H1 (cell line): ENCODE results near the gene ANKRD11. TPM values are rescaled to one million over a fixed set of nuclear protein-coding genes. Genes with fewer than 3 reads are reported as not detected.

Experiments
- CTCF ChIA-PET: fragments of 300-600 bp; sonication (Branson Sonifier 250); formaldehyde crosslinking; loops from one replicate; lab custom pipeline; 2021; ENCODE audit not compliant: partially characterized antibody; lab: Charles Lee
- POLR2A ChIA-PET: fragments of 300-600 bp; sonication (Branson Sonifier 250); formaldehyde crosslinking; loops from one replicate; lab custom pipeline; 2021; ENCODE audit warnings: inconsistent platforms; ENCODE audit not compliant: partially characterized antibody; lab: Charles Lee
- DNase-seq, 2 experiments: peaks; one replicate each; pipeline versions ENCODE4 v3.0.0 to v3.0.0-alpha.2; 2010 to 2022; ENCODE audit warnings: low spot score in 2 of 2, low read depth in 1 of 2, mixed read lengths in 1 of 2
- FAIRE-seq: peaks from 2 replicates; lab custom pipeline; 2011; peaks lifted over from hg19 to GRCh38; lab: Jason Lieb, UNC
- H2AFZ ChIP-seq: 2 replicates; pipeline ENCODE4 v1.8.1; 2012; ENCODE audit warnings: low read length, inconsistent platforms
- H2AK5ac ChIP-seq: 2 replicates; pipeline ENCODE4 v1.6.1; 2013; ENCODE audit warnings: low read depth, low read length
- H2BK120ac ChIP-seq: replicated peaks from 2 replicates; pipeline ENCODE3; 2013; ENCODE audit warnings: low read depth, low read length, inconsistent platforms
- H2BK12ac ChIP-seq: 2 replicates; pipeline ENCODE4 v1.6.1; 2013; ENCODE audit warnings: low read depth, low read length
- H2BK15ac ChIP-seq: 2 replicates; pipeline ENCODE4 v1.6.1; 2013; ENCODE audit warnings: low read length
- H2BK20ac ChIP-seq: 2 replicates; pipeline ENCODE4 v1.6.1; 2013; ENCODE audit warnings: low read length
- H2BK5ac ChIP-seq: 2 replicates; pipeline ENCODE4 v1.6.1; 2013; ENCODE audit warnings: low read depth, low read length
- H3K14ac ChIP-seq: 2 replicates; pipeline ENCODE4 v1.6.1; 2013; ENCODE audit warnings: inconsistent platforms; ENCODE audit not compliant: insufficient read length
- H3K18ac ChIP-seq: 2 replicates; pipeline ENCODE4 v1.6.1; 2013; ENCODE audit warnings: low read length; ENCODE audit errors: extremely low read depth
- H3K23ac ChIP-seq: 2 replicates; pipeline ENCODE4 v1.6.1; 2013; ENCODE audit warnings: inconsistent platforms; ENCODE audit not compliant: insufficient read length
- H3K23me2 ChIP-seq: 2 replicates; pipeline ENCODE4 v1.6.1; 2013; ENCODE audit warnings: low read depth, low read length
- H3K27ac ChIP-seq: 2 replicates; pipeline ENCODE4 v1.6.1; 2011; ENCODE audit warnings: low read depth, low read length, inconsistent platforms
- H3K27me3 ChIP-seq, 4 experiments: replicated peaks in 1 of 4; 1 replicate in 1 of 4; 2 replicates in 3 of 4; pipeline versions ENCODE4 v1.6.1 to v1.8.1; 2011 to 2013; ENCODE audit warnings: low read length in 3 of 4, mild to moderate bottlenecking in 3 of 4, inconsistent platforms in 2 of 4, mixed read lengths in 2 of 4, moderate library complexity in 1 of 4; ENCODE audit not compliant: control insufficient read depth in 3 of 4, insufficient read depth in 3 of 4; ENCODE audit errors: extremely low read depth in 1 of 4
- H3K36me3 ChIP-seq, 4 experiments: 2 replicates each; pipeline versions ENCODE4 v1.6.1 to v1.8.1; 2011 to 2013; ENCODE audit warnings: mild to moderate bottlenecking in 4 of 4, low read length in 3 of 4, moderate library complexity in 2 of 4, control low read depth in 1 of 4, inconsistent platforms in 1 of 4; ENCODE audit not compliant: insufficient read depth in 4 of 4, control insufficient read depth in 2 of 4
- H3K4ac ChIP-seq: replicated peaks from 2 replicates; pipeline ENCODE3; 2013; ENCODE audit warnings: low read length, low read depth, mixed read lengths, inconsistent platforms; ENCODE audit not compliant: insufficient read length
- H3K4me1 ChIP-seq, 4 experiments: replicated peaks in 1 of 4; 1 replicate in 1 of 4; 2 replicates in 3 of 4; pipeline versions ENCODE4 v1.6.1 to v1.8.1; 2011 to 2013; ENCODE audit warnings: low read length in 3 of 4, inconsistent platforms in 2 of 4, mixed read lengths in 1 of 4; ENCODE audit not compliant: insufficient read depth in 4 of 4, control insufficient read depth in 3 of 4
- H3K4me2 ChIP-seq, 2 experiments: 2 replicates each; pipeline versions ENCODE4 v1.6.1 to v1.8.1; 2011 to 2013; ENCODE audit warnings: low read depth in 2 of 2, low read length in 2 of 2, control low read depth in 1 of 2, inconsistent platforms in 1 of 2, mild to moderate bottlenecking in 1 of 2; ENCODE audit not compliant: insufficient read depth in 1 of 2
- H3K4me3 ChIP-seq, 4 experiments: fragments of 200-600, 300-600 bp in 1 of 4; sonication (generic), shearing (Covaris generic), sonication (Bioruptor Twin) in 1 of 4; 2 replicates each; pipeline versions ENCODE4 v1.5.1 to v1.8.1; 2011 to 2016; ENCODE audit warnings: low read length in 4 of 4, low read depth in 3 of 4, control low read depth in 2 of 4, inconsistent platforms in 2 of 4, mild to moderate bottlenecking in 2 of 4, mixed read lengths in 1 of 4, moderate library complexity in 1 of 4; ENCODE audit not compliant: insufficient read depth in 2 of 4; ENCODE audit errors: extremely low read depth in 1 of 4
- H3K56ac ChIP-seq: replicated peaks from 2 replicates; pipeline ENCODE3; 2013; ENCODE audit warnings: low read depth, mild to moderate bottlenecking, mixed read lengths, low read length, inconsistent platforms; ENCODE audit not compliant: insufficient read length
- H3K79me1 ChIP-seq: 2 replicates; pipeline ENCODE4 v1.6.1; 2013; ENCODE audit warnings: low read depth, low read length, control low read depth
- H3K79me2 ChIP-seq, 2 experiments: 2 replicates each; pipeline versions ENCODE4 v1.6.1 to v1.8.1; 2012 to 2013; ENCODE audit warnings: low read length in 2 of 2, mild to moderate bottlenecking in 2 of 2, inconsistent platforms in 1 of 2; ENCODE audit not compliant: insufficient read depth in 2 of 2, control insufficient read depth in 1 of 2
- H3K9ac ChIP-seq, 4 experiments: replicated peaks in 1 of 4; 1 replicate in 1 of 4; 2 replicates in 3 of 4; pipeline versions ENCODE4 v1.6.1 to v1.8.1; 2011 to 2013; ENCODE audit warnings: low read depth in 3 of 4, low read length in 3 of 4, control low read depth in 2 of 4, mild to moderate bottlenecking in 2 of 4, moderate library complexity in 2 of 4, inconsistent platforms in 1 of 4; ENCODE audit errors: extremely low read depth in 1 of 4
- H3K9me3 ChIP-seq, 2 experiments: 2 replicates each; pipeline versions ENCODE4 v1.6.1 to v1.8.1; 2012 to 2013; ENCODE audit warnings: mild to moderate bottlenecking in 2 of 2, moderate library complexity in 2 of 2, control low read depth in 1 of 2, inconsistent platforms in 1 of 2, low read depth in 1 of 2, low read length in 1 of 2, mixed read lengths in 1 of 2; ENCODE audit not compliant: insufficient read depth in 2 of 2
- H4K20me1 ChIP-seq, 2 experiments: replicated peaks in 1 of 2; 2 replicates each; pipeline versions ENCODE3 to v1.8.1; 2011 to 2013; ENCODE audit warnings: inconsistent platforms in 2 of 2, low read length in 2 of 2, mild to moderate bottlenecking in 1 of 2; ENCODE audit not compliant: insufficient read depth in 2 of 2, control insufficient read depth in 1 of 2
- H4K5ac ChIP-seq: 2 replicates; pipeline ENCODE4 v1.6.1; 2013; ENCODE audit warnings: low read length, low read depth, mixed read lengths, inconsistent platforms; ENCODE audit not compliant: insufficient read length
- H4K8ac ChIP-seq: 2 replicates; pipeline ENCODE4 v1.8.0; 2013; ENCODE audit warnings: mild to moderate bottlenecking, moderate library complexity, low read length, inconsistent platforms; ENCODE audit not compliant: insufficient read depth; ENCODE audit errors: extremely low read depth
- H4K91ac ChIP-seq: replicated peaks from 2 replicates; pipeline ENCODE3; 2013; ENCODE audit warnings: low read length, mixed read lengths, inconsistent platforms; ENCODE audit not compliant: insufficient read length
- CTBP2 ChIP-seq: IDR thresholded peaks from 2 replicates; pipeline ENCODE4 v1.7.0; 2011; ENCODE audit warnings: borderline replicate concordance, mild to moderate bottlenecking, moderate library complexity, mixed read lengths, low read length; ENCODE audit not compliant: insufficient read depth, insufficient read length
- KDM4A ChIP-seq: IDR thresholded peaks from one replicate; pipeline ENCODE4 v1.7.1; 2012; ENCODE audit warnings: low read depth, mild to moderate bottlenecking, moderate library complexity, low read length, inconsistent platforms; ENCODE audit not compliant: severe bottlenecking
- KDM5A ChIP-seq: fragments of 200-600 bp; IDR thresholded peaks from 2 replicates; pipeline ENCODE4 v1.7.1; 2012; ENCODE audit warnings: mild to moderate bottlenecking, low read length, inconsistent platforms, mixed read lengths
- NANOG ChIP-seq: IDR thresholded peaks from 2 replicates; pipeline ENCODE4 v1.6.1; 2011; ENCODE audit warnings: low read length, low read depth, mild to moderate bottlenecking, inconsistent platforms; ENCODE audit not compliant: insufficient read depth, poor library complexity, severe bottlenecking
- POLR2AphosphoS5 ChIP-seq: IDR thresholded peaks from 2 replicates; pipeline ENCODE4 v1.6.1; 2011; ENCODE audit warnings: low read depth, low read length
- POU5F1 ChIP-seq: IDR thresholded peaks from 2 replicates; pipeline ENCODE4 v1.6.1; 2011; ENCODE audit warnings: low read depth, mild to moderate bottlenecking, low read length, moderate library complexity
- SAP30 ChIP-seq: fragments of 300-600 bp; sonication (generic); IDR thresholded peaks from 2 replicates; pipeline ENCODE4 v1.7.1; 2012; ENCODE audit warnings: low read length, moderate library complexity, mild to moderate bottlenecking, inconsistent platforms; ENCODE audit not compliant: insufficient read depth, insufficient replicate concordance
- TAF1 ChIP-seq: IDR thresholded peaks from 2 replicates; pipeline ENCODE4 v1.6.1; 2011; ENCODE audit warnings: mild to moderate bottlenecking, low read depth, low read length
- TBP ChIP-seq: IDR thresholded peaks from 2 replicates; pipeline ENCODE4 v1.6.1; 2011; ENCODE audit warnings: low read depth, low read length, improper control_type of control experiment
- WGBS, 2 experiments: shearing (Covaris generic) in 1 of 2; methylation state at CpG; one replicate each; pipeline versions ENCODE4 v1.1.6 to v1.1.7; 2013 to 2015; ENCODE audit warnings: low lambda C conversion rate in 2 of 2, mixed read lengths in 2 of 2, inconsistent platforms in 1 of 2, low coverage in 1 of 2, missing lambda C conversion rate in 1 of 2; ENCODE audit not compliant: insufficient replicate concordance in 2 of 2, insufficient coverage in 1 of 2, insufficient read length in 1 of 2; ENCODE audit errors: extremely low coverage in 1 of 2, missing lambda C conversion rate in 1 of 2; 5-methylcytosine and 5-hydroxymethylcytosine counted together
- polyA plus RNA-seq, 7 experiments: library from polyadenylated mRNA; depleted of rRNA in 3 of 7; stranded (reverse) in 5 of 7; unstranded in 2 of 7; fragments of >200 nt in 5 of 7; fragments of 200-250 nt in 2 of 7; gene quantifications; 1 replicate in 5 of 7; 2 replicates in 1 of 7; 4 replicates in 1 of 7; pipeline versions ENCODE4 v1.2.1 to v1.2.3, GENCODE V29; 2011 to 2013; ENCODE audit warnings: missing spikeins in 2 of 7, mixed read lengths in 2 of 7
- total RNA-seq: library from RNA; stranded (reverse); fragmentation: NEBNext Ultra II Directional; extraction: Animal tissue kit (Norgen Biotek cat#: 25700); gene quantifications from 2 replicates; pipeline ENCODE4 v1.2.1, GENCODE V29; 2021

The ANKRD11 gene
- total and polyA plus RNA-seq, 2 of the 8 experiments (the other 6 are each of a cell fraction or from before 2014, with no cell fraction given) = 46.5 to 142 TPM

DNA sequence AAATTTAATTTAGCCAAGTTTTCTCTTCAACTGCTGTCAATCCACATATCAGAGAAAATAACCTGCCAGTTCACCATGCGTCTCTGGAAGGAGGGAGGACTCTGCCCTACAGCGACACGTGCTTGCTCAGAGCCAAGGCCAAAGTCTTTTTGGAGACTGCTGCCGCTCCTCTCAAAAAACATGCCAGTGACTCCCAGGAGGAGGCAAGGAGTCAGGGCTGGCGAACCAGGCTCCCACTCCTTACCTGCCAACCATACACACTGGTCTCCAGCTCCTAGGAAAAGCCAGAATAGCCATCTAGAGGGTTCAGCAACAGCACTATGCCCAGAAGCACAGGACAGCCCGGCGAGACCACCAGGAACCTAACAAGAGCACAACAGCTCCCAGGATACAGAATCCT is 73.0 kb downstream of the ANKRD11 start:
- POLR2A ChIA-PET = interaction anchor here (0.5 to 1.6 kb wide), 4 partner anchors 9 to 91 kb away, joined by 3 to 5 read pairs (median 3); no protein-coding TSS in a partner anchor
- Histone ChIP-seq H3K9ac (no peak overlapping the region), H3K18ac (no peak overlapping the region), H3K27me3 (no peaks in the 10 kb centered on the region), H3K4me1 (peaks cover 0 to 16% (median 9%) of the 10 kb centered on the region in 4 experiments; a peak in 6 of 7 replicates), H3K27ac (no peak overlapping the region), H3K9me3 (no peaks in the 10 kb centered on the region), H3K79me1 (peaks cover 21% of the 10 kb centered on the region), H4K20me1 (peaks cover 48 to 49% of the 10 kb centered on the region in 2 experiments), H3K4me3 (no peak overlapping the region), H3K23me2 (no peaks in the 10 kb centered on the region), H2BK15ac (no peak overlapping the region), H2BK120ac (no peak overlapping the region), H2BK12ac (no peak overlapping the region), H4K8ac (no peak overlapping the region; the same call in 1 of the 2 replicates), H2BK20ac (no peak overlapping the region), H3K79me2 (peaks cover 64 to 98% of the 10 kb centered on the region in 2 experiments), H4K91ac (no peak overlapping the region), H3K4ac (no peak overlapping the region), H2AK5ac (no peak overlapping the region), H2BK5ac (no peak overlapping the region), H3K56ac (no peak overlapping the region), H3K23ac (no peak overlapping the region), H2AFZ (no peak overlapping the region), H4K5ac (no peak overlapping the region), H3K36me3 (peaks cover 0 to 3% (median 0%) of the 10 kb centered on the region in 4 experiments; a peak in 1 of 8 replicates), H3K4me2 (no peak overlapping the region), H3K14ac (no peak overlapping the region)
- CTCF ChIA-PET = interaction anchor here (0.7 to 1.6 kb wide), 5 partner anchors 9 to 52 kb away, joined by 3 to 8 read pairs (median 3); no protein-coding TSS in a partner anchor
- FAIRE-seq (no peak), DNase-seq (no peak)
- 96% methylated on average over 7 of the region's 7 CpGs; no CpG with 5 or more reads in 1 of the 2 experiments for WGBS, 2 experiments
- TF ChIP-seq KDM5A (no peak), CTBP2 (no peak), POU5F1 (no peak), SAP30 (no peak), POLR2AphosphoS5 (no peak), NANOG (no peak), TAF1 (no peak), TBP (no peak), KDM4A (no peak)
